Panc1 (cell line): ENCODE results near the gene PCDHGC5. TPM values are rescaled to one million over a fixed set of nuclear protein-coding genes. Genes with fewer than 3 reads are reported as not detected.

Experiments
- ATAC-seq: fragments of 200-7000 bp; cut with Tn5 transposase; 2 replicates; pipeline ENCODE4 v1.9.1; 2020; ENCODE audit warnings: mild to moderate bottlenecking, moderate library complexity
- BruUV-seq: library from RNA; stranded (reverse); fragments of 400-500 nt; replicated peaks from 2 replicates; lab custom pipeline; 2021; lab: Mats Ljungman, UMichigan
- CTCF ChIA-PET: fragments of 300-600 bp; sonication (Branson Sonifier 250); formaldehyde crosslinking; loops from one replicate; lab custom pipeline; 2022; ENCODE audit warnings: antibody characterized with exemption; lab: Charles Lee
- POLR2A ChIA-PET: fragments of 300-600 bp; sonication (Branson Sonifier 250); formaldehyde crosslinking; loops from one replicate; lab custom pipeline; 2022; ENCODE audit warnings: antibody characterized with exemption; lab: Charles Lee
- DNase-seq: peaks from one replicate; pipeline ENCODE4 v3.0.0-alpha.2; 2010; ENCODE audit warnings: low read depth, low spot score
- H3K27ac ChIP-seq: 2 replicates; pipeline ENCODE4 v1.5.1; 2011; ENCODE audit warnings: mild to moderate bottlenecking, low read length, inconsistent platforms
- H3K27me3 ChIP-seq: fragments of 200-500 bp; sonication (Bioruptor generic); 2 replicates; pipeline ENCODE4 v1.6.0; 2014; ENCODE audit warnings: low read length, inconsistent platforms; ENCODE audit not compliant: control insufficient read depth, insufficient read depth
- H3K36me3 ChIP-seq: fragments of 200-500 bp; sonication (Bioruptor generic); 2 replicates; pipeline ENCODE4 v1.5.1; 2014; ENCODE audit warnings: inconsistent platforms, mild to moderate bottlenecking, low read length, moderate library complexity; ENCODE audit not compliant: control insufficient read depth, insufficient read depth
- H3K4me1 ChIP-seq: 2 replicates; pipeline ENCODE4 v1.5.1; 2011; ENCODE audit warnings: inconsistent platforms, mild to moderate bottlenecking, low read length, moderate library complexity; ENCODE audit not compliant: control insufficient read depth, insufficient read depth
- H3K4me3 ChIP-seq, 2 experiments: 2 replicates each; pipeline ENCODE4 v1.5.1; 2011 to 2012; ENCODE audit warnings: low read depth in 2 of 2, low read length in 2 of 2, mild to moderate bottlenecking in 2 of 2, inconsistent platforms in 1 of 2, moderate library complexity in 1 of 2
- H3K9me3 ChIP-seq: fragments of 200-500 bp; sonication (Bioruptor generic); 2 replicates; pipeline ENCODE4 v1.5.1; 2014; ENCODE audit warnings: low read depth, mild to moderate bottlenecking, inconsistent platforms, low read length, moderate library complexity; ENCODE audit not compliant: control insufficient read depth, insufficient read depth
- CTCF ChIP-seq: fragments of 450-650 bp; IDR thresholded peaks from 2 replicates; pipeline ENCODE4 v1.5.1; 2017; ENCODE audit warnings: mild to moderate bottlenecking
- POLR2AphosphoS5 ChIP-seq: IDR thresholded peaks from 2 replicates; pipeline ENCODE4 v1.6.1; 2012; ENCODE audit warnings: mild to moderate bottlenecking, low read depth, low read length, moderate library complexity
- REST ChIP-seq, 2 experiments: IDR thresholded peaks; 2 replicates each; pipeline ENCODE4 v1.6.1; 2011 to 2012; ENCODE audit warnings: low read depth in 2 of 2, control low read depth in 1 of 2, low read length in 1 of 2, mild to moderate bottlenecking in 1 of 2, moderate library complexity in 1 of 2; ENCODE audit not compliant: insufficient read depth in 1 of 2
- SIN3A ChIP-seq: IDR thresholded peaks from 2 replicates; pipeline ENCODE4 v1.6.1; 2012; ENCODE audit warnings: low read depth, mild to moderate bottlenecking, low read length, moderate library complexity, borderline replicate concordance; ENCODE audit not compliant: insufficient read depth
- TCF7L2 ChIP-seq: IDR thresholded peaks from 2 replicates; pipeline ENCODE4 v1.6.1; 2011; ENCODE audit warnings: mild to moderate bottlenecking, low read depth, low read length, inconsistent platforms
- in situ Hi-C: cut with HindIII; loops from 2 replicates; pipeline ENCODE4 v1.10.0; 2016; ENCODE audit warnings: low sequenced_read_pairs, low pct_unique_long_range_greater_than_20kb
- intact Hi-C: fragments of 100-400 bp; cut with micrococcal nuclease; formaldehyde crosslinking; loops from one replicate; pipeline ENCODE4 v1.10.0; 2022; ENCODE audit not compliant: unreplicated experiment
- total RNA-seq: library from RNA; stranded (reverse); gene quantifications from one replicate; pipeline ENCODE4 v1.2.1, GENCODE V29; 2021; ENCODE audit not compliant: unreplicated experiment

Gene PCDHGC5
- total RNA-seq, 1 experiment from 2014 or later = 0.36 TPM

- H3K4me1 ChIP-seq = no peaks in the 10 kb centered on the region
- no peaks in the 10 kb centered on the region for H3K9me3 ChIP-seq
- no TSS peak for BruUV-seq
- no peak overlapping the region for H3K4me3 ChIP-seq
- no peak overlapping the region for H3K27ac ChIP-seq
- TF ChIP-seq TCF7L2 = no peak
- TF ChIP-seq REST (IDR thresholded peaks at IDR 0.05; ENCODE audit: insufficient read depth in 1 of 2, low read depth in 2 of 2, low read length in 1 of 2) = no peak
- TF ChIP-seq CTCF = no peak
- no peak for TF ChIP-seq SIN3A
- TF ChIP-seq POLR2AphosphoS5 = no peak
- no peak for ATAC-seq
- ChIA-PET POLR2A (no interaction called here), CTCF (no interaction called here)
- H3K36me3 ChIP-seq = no peaks in the 10 kb centered on the region
- intact Hi-C loops (no loop called here), in situ Hi-C loops (no loop called here)
- no peaks in the 10 kb centered on the region for H3K27me3 ChIP-seq
- no peak for DNase-seq
Measured at GRCh38 chr5:141496038-141496437, 7.2 kb downstream of the PCDHGC5 start.

GRCh38 chr5:141501761-141502160, 12.9 kb downstream of the PCDHGC5 start:
- no TSS peak for BruUV-seq
- TF ChIP-seq CTCF = no peak
- TF ChIP-seq SIN3A = no peak
- no peak for TF ChIP-seq TCF7L2
- no peak for TF ChIP-seq REST (IDR thresholded peaks at IDR 0.05; ENCODE audit: insufficient read depth in 1 of 2, low read depth in 2 of 2, low read length in 1 of 2)
- no peak for TF ChIP-seq POLR2AphosphoS5
- Histone ChIP-seq H3K4me1 (no peaks in the 10 kb centered on the region), H3K4me3 (no peak overlapping the region), H3K27ac (no peak overlapping the region), H3K27me3 (no peaks in the 10 kb centered on the region), H3K9me3 (no peaks in the 10 kb centered on the region), H3K36me3 (no peaks in the 10 kb centered on the region)
- DNase-seq (no peak), ATAC-seq (no peak)
- POLR2A ChIA-PET = no interaction called here
- in situ Hi-C loops = no loop called here
- CTCF ChIA-PET = interaction anchor here (0.6 kb wide), 1 partner anchor 680 kb away, joined by 3 read pairs; the partner anchor contains the start of gene PCDHA5
- intact Hi-C loops = no loop called here
